Osteoblast (primary cell): ENCODE results near the gene HYAL3. TPM values are rescaled to one million over a fixed set of nuclear protein-coding genes. Genes with fewer than 3 reads are reported as not detected.
A peak's percentile ranks its signal among the peaks of the same experiment; 100 is the strongest.

ENCODE experiments used
- DNase-seq: peaks from one replicate; pipeline ENCODE4 v3.0.0; 2011; ENCODE audit warnings: low spot score, mixed read lengths; ENCODE audit not compliant: insufficient read length; ENCODE audit errors: missing footprints
- H2AFZ ChIP-seq: 2 replicates; pipeline ENCODE4 v1.6.0; 2011; ENCODE audit warnings: mild to moderate bottlenecking, low read length
- H3K27ac ChIP-seq: 2 replicates; pipeline ENCODE4 v1.5.1; 2011; ENCODE audit warnings: mild to moderate bottlenecking, low read depth, low read length, moderate library complexity
- H3K27me3 ChIP-seq: 2 replicates; pipeline ENCODE4 v1.6.0; 2012; ENCODE audit warnings: mild to moderate bottlenecking, control low read depth, inconsistent platforms, low read length, moderate library complexity; ENCODE audit not compliant: insufficient read depth
- H3K36me3 ChIP-seq: 2 replicates; pipeline ENCODE4 v1.5.1; 2011; ENCODE audit warnings: mild to moderate bottlenecking, low read length, control low read depth, moderate library complexity; ENCODE audit not compliant: insufficient read depth
- H3K4me1 ChIP-seq: 2 replicates; pipeline ENCODE4 v1.5.1; 2011; ENCODE audit warnings: mild to moderate bottlenecking, low read length, control low read depth, moderate library complexity; ENCODE audit not compliant: insufficient read depth
- H3K4me2 ChIP-seq: 2 replicates; pipeline ENCODE4 v1.6.0; 2011; ENCODE audit warnings: mild to moderate bottlenecking, low read length; ENCODE audit not compliant: insufficient read depth
- H3K4me3 ChIP-seq: fragments of 200-600 bp; sonication (generic); 3 replicates; pipeline ENCODE4 v1.5.1; 2012; ENCODE audit warnings: mild to moderate bottlenecking, low read length, inconsistent platforms; ENCODE audit not compliant: insufficient read depth
- H3K79me2 ChIP-seq: 2 replicates; pipeline ENCODE4 v1.6.0; 2012; ENCODE audit warnings: mild to moderate bottlenecking, low read length, control low read depth, inconsistent platforms; ENCODE audit not compliant: insufficient read depth
- H3K9me3 ChIP-seq: 2 replicates; pipeline ENCODE4 v1.5.1; 2011; ENCODE audit warnings: low read depth, low read length, control low read depth
- H4K20me1 ChIP-seq: 2 replicates; pipeline ENCODE4 v1.6.0; 2012; ENCODE audit warnings: mild to moderate bottlenecking, low read length, control low read depth; ENCODE audit not compliant: insufficient read depth
- total RNA-seq: library from RNA; depleted of rRNA; stranded (reverse); fragments of >200 nt; gene quantifications from 2 replicates; pipeline ENCODE4 v1.2.3, GENCODE V29; 2012
- TF ChIP-seq, protein P1 (sequence below): IDR thresholded peaks from 2 replicates; pipeline ENCODE4 v1.5.1; 2011; ENCODE audit warnings: mild to moderate bottlenecking, low read depth, low read length, moderate library complexity; ENCODE audit errors: extremely low read depth

The HYAL3 gene
- total RNA-seq, 1 donor, result 1.8 TPM

- H3K4me3 ChIP-seq, result peak within 1 kb of the TSS; percentile 81
- peaks cover 31% of the 10 kb centered on the region for H3K36me3 ChIP-seq
- H4K20me1 ChIP-seq, result no peaks in the 10 kb centered on the region
- H3K4me1 ChIP-seq, result peaks cover 14% of the 10 kb centered on the region
- no peaks in the 10 kb centered on the region for H3K9me3 ChIP-seq
- peak; percentile 99 for DNase-seq
- no peaks in the 10 kb centered on the region for H3K27me3 ChIP-seq
- TF ChIP-seq, protein P1, sequence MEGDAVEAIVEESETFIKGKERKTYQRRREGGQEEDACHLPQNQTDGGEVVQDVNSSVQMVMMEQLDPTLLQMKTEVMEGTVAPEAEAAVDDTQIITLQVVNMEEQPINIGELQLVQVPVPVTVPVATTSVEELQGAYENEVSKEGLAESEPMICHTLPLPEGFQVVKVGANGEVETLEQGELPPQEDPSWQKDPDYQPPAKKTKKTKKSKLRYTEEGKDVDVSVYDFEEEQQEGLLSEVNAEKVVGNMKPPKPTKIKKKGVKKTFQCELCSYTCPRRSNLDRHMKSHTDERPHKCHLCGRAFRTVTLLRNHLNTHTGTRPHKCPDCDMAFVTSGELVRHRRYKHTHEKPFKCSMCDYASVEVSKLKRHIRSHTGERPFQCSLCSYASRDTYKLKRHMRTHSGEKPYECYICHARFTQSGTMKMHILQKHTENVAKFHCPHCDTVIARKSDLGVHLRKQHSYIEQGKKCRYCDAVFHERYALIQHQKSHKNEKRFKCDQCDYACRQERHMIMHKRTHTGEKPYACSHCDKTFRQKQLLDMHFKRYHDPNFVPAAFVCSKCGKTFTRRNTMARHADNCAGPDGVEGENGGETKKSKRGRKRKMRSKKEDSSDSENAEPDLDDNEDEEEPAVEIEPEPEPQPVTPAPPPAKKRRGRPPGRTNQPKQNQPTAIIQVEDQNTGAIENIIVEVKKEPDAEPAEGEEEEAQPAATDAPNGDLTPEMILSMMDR, result no peak
- peaks cover 25% of the 10 kb centered on the region for H3K79me2 ChIP-seq
- H3K27ac ChIP-seq, result peak within 1 kb of the TSS; percentile 79
- H2AFZ ChIP-seq, result peak within 1 kb of the TSS; percentile 96
- peak within 1 kb of the TSS; percentile 89 for H3K4me2 ChIP-seq
Observed at GRCh38 chr3:50292159-50293078, 6.8 kb downstream of the HYAL3 start, which contains the start of gene IFRD2. Gene IFRD2 (minus strand): TSS chr3:50292429. CDS start chr3:50292274, 155 bp downstream.

- Histone ChIP-seq H3K27me3 (no peaks in the 10 kb centered on the region), H4K20me1 (no peaks in the 10 kb centered on the region), H3K79me2 (peaks cover 25% of the 10 kb centered on the region), H3K36me3 (peaks cover 33% of the 10 kb centered on the region), H3K9me3 (no peaks in the 10 kb centered on the region), H3K4me3 (no peak overlapping the region), H3K4me1 (peaks cover 14% of the 10 kb centered on the region), H3K4me2 (no peak overlapping the region), H3K27ac (no peak overlapping the region), H2AFZ (no peak overlapping the region)
- TF ChIP-seq, protein P1, result no peak
- no peak for DNase-seq
Observed at GRCh38 chr3:50290161-50290641, 9.0 kb downstream of the HYAL3 start.

DNA sequence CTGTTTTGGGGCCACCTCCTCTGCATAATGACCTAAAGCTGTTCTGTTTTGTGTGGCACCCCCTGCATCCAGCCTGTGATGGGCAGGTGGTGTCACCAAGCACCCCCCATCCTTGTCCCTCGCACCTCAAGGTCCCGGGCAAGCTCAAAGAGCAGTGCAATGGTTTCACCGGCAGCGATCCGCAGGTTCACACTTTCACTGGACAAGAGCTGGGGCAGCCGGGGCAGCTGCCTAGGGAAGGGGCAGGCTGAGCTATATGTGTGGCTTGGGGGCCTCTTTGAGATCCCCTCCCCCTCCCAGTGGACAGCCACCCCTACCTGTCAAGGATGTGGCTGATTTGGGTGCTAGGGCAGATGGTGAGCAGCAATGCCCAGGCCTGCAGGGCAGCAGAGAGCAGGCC, 10.1 kb downstream of the HYAL3 start:
- H2AFZ ChIP-seq, result no peak overlapping the region
- TF ChIP-seq, protein P1, result no peak
- H3K36me3 ChIP-seq, result peaks cover 33% of the 10 kb centered on the region
- H3K27me3 ChIP-seq, result no peaks in the 10 kb centered on the region
- peaks cover 25% of the 10 kb centered on the region for H3K79me2 ChIP-seq
- no peaks in the 10 kb centered on the region for H4K20me1 ChIP-seq
- H3K4me1 ChIP-seq, result peaks cover 14% of the 10 kb centered on the region
- H3K9me3 ChIP-seq, result no peaks in the 10 kb centered on the region
- H3K4me2 ChIP-seq, result no peak overlapping the region
- H3K4me3 ChIP-seq, result no peak overlapping the region
- DNase-seq, result peak; percentile 25
- H3K27ac ChIP-seq, result no peak overlapping the region

GRCh38 chr3:50288387-50289007, 10.7 kb downstream of the HYAL3 start:
- H3K27ac ChIP-seq, result no peak overlapping the region
- TF ChIP-seq, protein P1, result no peak
- H3K4me2 ChIP-seq, result no peak overlapping the region
- no peak overlapping the region for H2AFZ ChIP-seq
- H4K20me1 ChIP-seq, result no peaks in the 10 kb centered on the region
- no peaks in the 10 kb centered on the region for H3K9me3 ChIP-seq
- no peaks in the 10 kb centered on the region for H3K27me3 ChIP-seq
- H3K4me1 ChIP-seq, result peaks cover 14% of the 10 kb centered on the region
- H3K79me2 ChIP-seq, result peaks cover 25% of the 10 kb centered on the region
- peaks cover 33% of the 10 kb centered on the region for H3K36me3 ChIP-seq
- DNase-seq, result no peak
- H3K4me3 ChIP-seq, result no peak overlapping the region
